Stimulated activated CD8-positive, alpha-beta memory T cell treated with anti-CD3 and anti-CD28 coated beads, Interleukin-12 subunit alpha, Interleukin-12 subunit beta, amount 100 ng/mL, for 4 hours (primary cell): ENCODE results near the gene TIMM50.
"Not testable (repeated sequence)": the region's sequence is repeated elsewhere in the genome, so short reads cannot be mapped to it uniquely, and the experiment has no call there.

Experiments used
- DNase-seq: peaks from one replicate; pipeline ENCODE4 v3.0.0-alpha.2; 2020; ENCODE audit warnings: low read depth

TIMM50 gene

GRCh38 chr19:39480337-39481228 lies at the start of gene TIMM50:
Gene TIMM50 (plus strand): TSS chr19:39480838. CDS start chr19:39480854, 16 bp downstream.
- peak; percentile 97 for DNase-seq

GRCh38 chr19:39432677-39433025 lies 48.0 kb upstream of the TIMM50 start:
- no peak for DNase-seq

GRCh38 chr19:39433480-39434079 lies 47.1 kb upstream of the TIMM50 start:
- DNase-seq, result no peak

GRCh38 chr19:39434123-39435076 lies 46.2 kb upstream of the TIMM50 start:
- DNase-seq, result no peak

GRCh38 chr19:39435499-39436349 lies 44.9 kb upstream of the TIMM50 start, which contains the start of gene RPS16:
Gene RPS16 (minus strand): TSS chr19:39435949. CDS start chr19:39435895, 54 bp downstream.
- peak; percentile 99 for DNase-seq

- no peak for DNase-seq
Measured at GRCh38 chr19:39436350-39436716, 44.3 kb upstream of the TIMM50 start.

GRCh38 chr19:39438270-39438934 lies 42.2 kb upstream of the TIMM50 start:
- DNase-seq, result no peak

GRCh38 chr19:39444598-39445195 lies 35.9 kb upstream of the TIMM50 start:
- DNase-seq, result no peak

GRCh38 chr19:39445196-39446111 lies 35.2 kb upstream of the TIMM50 start, which contains the start of gene SUPT5H:
Gene SUPT5H (plus strand): TSS chr19:39445582. CDS start chr19:39445891, 309 bp downstream.
- DNase-seq, result peak; percentile 92

GRCh38 chr19:39446365-39447084 lies 34.1 kb upstream of the TIMM50 start:
- DNase-seq, result no peak

GRCh38 chr19:39448271-39448670 lies 32.4 kb upstream of the TIMM50 start:
- no peak for DNase-seq

GRCh38 chr19:39449116-39449797 lies 31.4 kb upstream of the TIMM50 start:
- DNase-seq, result no peak

GRCh38 chr19:39451257-39451656 lies 29.4 kb upstream of the TIMM50 start:
- not testable (repeated sequence) for DNase-seq

GRCh38 chr19:39463403-39463802 lies 17.2 kb upstream of the TIMM50 start:
- no peak for DNase-seq

- DNase-seq, result no peak
Measured at GRCh38 chr19:39465956-39466747, 14.5 kb upstream of the TIMM50 start.

GRCh38 chr19:39467941-39468340 lies 12.7 kb upstream of the TIMM50 start:
- no peak for DNase-seq

GRCh38 chr19:39469036-39469435 lies 11.6 kb upstream of the TIMM50 start:
- no peak for DNase-seq
